ENCODE data around the gene DICER1. TPM values are rescaled to one million over a fixed set of nuclear protein-coding genes. Genes with fewer than 3 reads are reported as not detected.

Gene DICER1
- total RNA-seq, 1 donor from 2014 or later: 66.4 TPM

DNA sequence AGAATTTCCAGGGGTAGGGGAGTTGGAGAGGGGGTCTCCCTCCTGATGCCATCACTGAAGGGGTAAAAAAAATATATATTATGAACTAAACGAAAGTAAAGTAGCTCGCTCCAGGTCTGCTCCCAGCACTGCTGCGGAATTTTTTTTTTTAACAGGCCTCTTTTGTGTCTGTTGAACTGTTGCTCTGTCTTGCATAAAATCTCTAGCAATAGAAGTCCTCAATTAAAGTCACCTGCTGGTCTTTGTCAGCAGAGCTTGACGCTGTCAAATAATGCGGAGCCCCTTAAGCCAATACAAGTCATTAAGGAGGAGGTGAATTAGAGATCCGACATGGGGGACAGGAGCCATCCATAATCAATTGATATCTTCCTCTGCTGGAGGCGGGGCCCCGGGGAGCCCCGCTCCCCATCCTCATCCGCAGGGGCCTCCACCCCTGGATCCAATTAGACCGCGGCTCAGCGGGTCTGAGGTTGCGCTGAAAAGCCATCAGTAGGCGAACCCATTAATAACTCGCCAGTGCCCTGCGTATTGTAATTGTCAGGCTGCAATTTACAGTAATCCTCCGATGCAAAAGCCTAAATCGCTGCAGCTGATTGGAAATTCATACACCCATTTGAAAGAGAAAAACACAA lies 85.6 kb downstream of the DICER1 start:
- intact Hi-C loops (cut with DNase I): no loop called here
- no peak for DNase-seq

DNA sequence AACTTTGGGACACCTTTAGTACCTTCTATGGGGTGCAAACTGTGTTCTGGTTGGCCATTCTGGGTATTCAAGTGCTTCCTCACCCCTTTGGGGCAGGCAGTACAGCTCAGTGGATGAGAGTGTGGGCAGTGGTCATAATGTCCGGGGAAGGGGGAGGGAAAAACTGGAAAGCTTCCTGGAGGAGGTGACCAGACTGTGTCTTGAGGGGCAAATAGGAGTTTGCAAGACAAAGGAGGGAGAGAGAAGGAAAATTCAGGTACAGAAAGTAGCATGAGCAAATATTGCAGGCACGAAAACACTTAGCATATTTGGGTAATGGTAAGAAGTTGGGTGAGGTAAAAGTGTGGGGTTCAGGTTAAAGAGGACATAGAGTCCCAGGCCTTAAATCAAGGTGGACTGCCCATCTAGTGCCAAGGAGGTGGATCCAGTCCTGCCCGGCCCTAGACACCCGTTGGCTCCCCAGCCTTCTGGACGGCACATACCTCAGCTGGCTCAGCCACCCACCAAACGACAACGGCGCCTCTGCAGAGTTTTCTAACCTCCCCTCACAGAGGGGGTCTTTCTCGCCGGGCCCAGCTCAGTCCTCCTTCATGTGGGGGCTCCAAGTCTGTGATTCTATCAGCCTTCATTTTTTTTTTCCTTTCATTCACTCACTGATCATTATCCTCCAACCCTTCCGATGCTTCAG lies 86.4 kb downstream of the DICER1 start:
- Histone ChIP-seq H3K36me3 (no peaks in the 10 kb centered on the region), H3K4me1 (no peaks in the 10 kb centered on the region), H3K4me3 (no peak overlapping the region)

More for the DNA sequence above, 85.6 kb downstream of the DICER1 start:
- H3K27ac ChIP-seq: no peak overlapping the region
- no peaks in the 10 kb centered on the region for H3K27me3 ChIP-seq (ENCODE audit: low read depth)
- no peak for ATAC-seq
- TF ChIP-seq CTCF (IDR thresholded peaks at IDR 0.05): no peak
- H3K4me1 ChIP-seq: no peaks in the 10 kb centered on the region
- no peak overlapping the region for H3K4me3 ChIP-seq
- H3K9me3 ChIP-seq: no peaks in the 10 kb centered on the region
- no peaks in the 10 kb centered on the region for H3K36me3 ChIP-seq

DNA sequence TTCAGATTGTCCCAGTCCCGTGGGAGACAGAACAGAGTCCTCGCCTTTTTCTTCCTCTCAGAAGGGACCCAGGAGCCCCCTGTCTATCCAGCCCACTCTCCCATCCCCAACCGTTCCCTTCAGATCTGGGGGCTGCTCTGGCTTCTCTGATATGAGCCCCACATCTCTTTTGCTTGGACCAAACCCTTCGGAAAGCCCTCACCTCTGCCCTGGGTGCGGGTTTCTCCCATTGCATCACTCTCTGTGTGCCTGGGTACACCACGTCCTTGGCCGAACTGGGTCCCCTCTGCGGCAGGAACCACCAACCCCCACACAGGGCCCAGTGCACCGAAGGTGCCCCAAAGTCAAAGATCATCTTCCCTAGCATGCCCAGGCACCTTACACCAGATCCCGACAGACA lies 87.8 kb downstream of the DICER1 start:
- H3K4me3 ChIP-seq: no peak overlapping the region
- no peak overlapping the region for H3K27ac ChIP-seq
- ATAC-seq (no peak), DNase-seq (no peak)
- no peak for TF ChIP-seq CTCF (IDR thresholded peaks at IDR 0.05)
- H3K27me3 ChIP-seq (ENCODE audit: low read depth): no peaks in the 10 kb centered on the region
- H3K36me3 ChIP-seq: no peaks in the 10 kb centered on the region
- no peaks in the 10 kb centered on the region for H3K4me1 ChIP-seq
- intact Hi-C loops (cut with DNase I): no loop called here
- no peaks in the 10 kb centered on the region for H3K9me3 ChIP-seq

More for the DNA sequence above, 86.4 kb downstream of the DICER1 start:
- intact Hi-C loops (cut with DNase I): no loop called here
- H3K27ac ChIP-seq: no peak overlapping the region
- ATAC-seq (no peak), DNase-seq (no peak)
- no peak for TF ChIP-seq CTCF (IDR thresholded peaks at IDR 0.05)
- no peaks in the 10 kb centered on the region for H3K9me3 ChIP-seq
- no peaks in the 10 kb centered on the region for H3K27me3 ChIP-seq (ENCODE audit: low read depth)

- Histone ChIP-seq H3K27ac (no peak overlapping the region), H3K27me3 (ENCODE audit: low read depth) (no peaks in the 10 kb centered on the region), H3K36me3 (no peaks in the 10 kb centered on the region), H3K4me1 (no peaks in the 10 kb centered on the region), H3K9me3 (no peaks in the 10 kb centered on the region), H3K4me3 (no peak overlapping the region)
- intact Hi-C loops (cut with DNase I): no loop called here
- DNase-seq (no peak), ATAC-seq (no peak)
- TF ChIP-seq CTCF (IDR thresholded peaks at IDR 0.05): no peak
Observed at GRCh38 chr14:95069018-95069417, 88.3 kb downstream of the DICER1 start.

GRCh38 chr14:95068521-95068920 lies 88.8 kb downstream of the DICER1 start:
- DNase-seq: no peak
- no peaks in the 10 kb centered on the region for H3K9me3 ChIP-seq

More at GRCh38 chr14:95068521-95068920, 88.8 kb downstream of the DICER1 start:
- no peak for TF ChIP-seq CTCF (IDR thresholded peaks at IDR 0.05)
- H3K4me1 ChIP-seq: no peaks in the 10 kb centered on the region
- no peaks in the 10 kb centered on the region for H3K36me3 ChIP-seq
- intact Hi-C loops (cut with DNase I): no loop called here
- H3K4me3 ChIP-seq: no peak overlapping the region
- no peak overlapping the region for H3K27ac ChIP-seq
- H3K27me3 ChIP-seq (ENCODE audit: low read depth): no peaks in the 10 kb centered on the region
- ATAC-seq: no peak
